NCI-H748 treated with DMSO at 0.1 percent for 48 hours (cell line): ENCODE results near the gene LIM2.

Experiments
- DNase-seq: peaks from one replicate; lab custom pipeline; 2025; lab: John Stamatoyannopoulos, UW

Gene LIM2

GRCh38 chr19:51365965-51366388 lies 21.8 kb downstream of the LIM2 start, which contains the start of gene ETFB:
ETFB (minus strand) TSS chr19:51366388; CDS start chr19:51366326, 62 bp downstream.
- DNase-seq: no peak

DNA sequence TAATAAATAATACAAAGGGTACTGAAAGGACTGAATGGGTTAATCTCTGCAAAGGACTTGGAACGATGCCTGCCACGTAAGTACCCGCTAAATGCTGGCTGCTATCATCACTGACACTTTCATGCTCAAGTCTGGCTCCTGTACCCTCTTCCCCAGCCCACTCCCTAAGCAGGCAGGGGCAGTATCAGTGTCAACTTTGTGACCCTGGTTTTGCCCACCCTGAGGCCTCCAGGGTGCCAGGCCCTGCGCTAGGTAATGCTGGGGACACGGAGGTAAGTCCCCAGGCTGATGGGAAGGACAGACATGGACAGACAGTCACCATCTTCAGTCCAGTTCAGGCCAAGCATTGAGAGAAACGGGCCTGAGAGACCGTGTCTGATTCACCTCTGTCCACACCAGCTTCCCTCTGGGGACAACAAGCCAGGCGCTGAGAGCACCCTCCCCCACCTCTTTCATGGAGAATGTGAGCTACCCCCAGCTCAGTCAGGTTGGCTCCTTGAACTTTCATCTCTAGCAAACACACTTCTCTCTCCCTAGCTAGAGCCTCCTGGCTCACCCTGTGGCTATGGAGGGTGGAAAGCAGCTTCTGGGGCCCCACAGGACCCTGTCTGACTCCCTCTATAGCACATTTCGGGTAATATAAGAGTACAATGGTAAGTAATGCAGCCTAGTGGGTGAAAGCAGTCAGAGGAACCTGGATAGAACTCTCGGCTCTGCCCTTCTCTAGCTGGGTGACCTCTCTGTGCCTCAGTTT lies 22.4 kb downstream of the LIM2 start:
- no peak for DNase-seq

- DNase-seq: no peak
Measured at GRCh38 chr19:51364200-51365106, 23.3 kb downstream of the LIM2 start.

GRCh38 chr19:51361239-51361638 lies 26.5 kb downstream of the LIM2 start:
- no peak for DNase-seq

DNA sequence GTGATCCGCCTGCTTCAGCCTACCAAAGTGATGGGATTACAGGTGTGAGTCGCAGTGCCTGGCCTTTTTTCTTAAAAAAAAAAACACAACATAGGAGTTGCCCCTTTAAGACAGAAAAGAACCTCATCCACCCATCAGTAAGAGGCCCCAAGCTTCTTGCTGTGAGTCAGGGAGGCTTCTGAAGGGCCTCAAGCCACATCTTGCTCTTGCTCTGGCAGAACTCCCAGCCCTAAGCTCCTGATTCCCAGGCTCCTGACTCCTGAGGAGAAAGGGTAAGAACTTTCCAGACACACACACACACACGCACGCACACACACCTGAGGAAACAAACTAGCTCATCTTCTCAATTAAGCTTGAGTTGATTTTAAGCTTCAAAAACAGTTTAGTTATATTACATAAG lies 28.5 kb downstream of the LIM2 start:
- DNase-seq: no peak

DNA sequence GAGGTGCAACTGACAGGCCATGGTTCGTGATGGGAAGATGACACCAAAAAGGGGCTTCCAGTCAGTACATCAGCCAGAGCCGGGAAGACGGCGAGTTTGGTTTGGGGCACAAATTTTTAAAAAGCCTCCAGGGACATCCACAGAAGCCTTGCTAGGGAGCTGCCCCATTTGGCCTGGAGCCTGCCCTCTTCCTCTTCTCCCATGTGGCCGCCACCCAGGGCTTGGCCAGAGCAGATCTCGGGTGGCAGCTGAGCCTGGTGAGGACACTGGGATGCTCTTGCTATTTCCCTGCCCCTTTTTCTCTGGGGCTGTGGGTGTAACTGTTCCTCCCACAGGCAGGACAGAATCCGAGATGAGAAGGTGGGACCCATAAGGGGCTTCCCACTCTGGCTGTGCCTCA lies 29.8 kb downstream of the LIM2 start:
- no peak for DNase-seq

DNA sequence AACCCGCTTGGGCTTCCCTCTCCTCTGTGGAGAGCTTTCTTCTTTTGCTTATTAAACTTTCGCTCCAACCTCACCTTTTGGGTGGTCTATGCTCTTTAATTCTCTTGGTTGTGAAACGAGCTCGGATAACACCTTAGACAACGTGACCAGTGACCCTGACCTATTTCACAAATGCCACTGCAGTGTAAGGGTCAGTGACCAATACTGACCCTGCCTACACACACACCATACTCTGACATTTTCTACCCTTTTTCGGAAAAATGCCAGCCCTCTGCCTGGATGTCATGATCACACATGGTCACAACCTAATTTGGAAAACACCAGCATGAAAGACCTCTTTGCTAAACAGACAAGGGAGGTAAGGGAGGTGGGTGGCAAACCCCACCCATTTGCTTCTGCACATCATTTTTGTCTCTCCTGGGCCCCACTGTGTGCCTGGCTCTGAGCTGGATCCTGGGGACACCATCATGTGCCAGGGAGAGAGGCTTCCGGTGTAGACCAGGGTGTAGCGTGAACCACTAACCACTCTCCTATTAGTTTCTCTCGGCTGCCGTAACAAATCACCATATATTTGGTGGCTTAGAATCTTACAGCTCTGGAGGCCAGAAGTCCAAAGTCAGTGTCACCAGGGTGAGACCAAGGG lies 31.5 kb downstream of the LIM2 start:
- DNase-seq: no peak

- no peak for DNase-seq
Measured at GRCh38 chr19:51354742-51355148, 33.0 kb downstream of the LIM2 start.

DNA sequence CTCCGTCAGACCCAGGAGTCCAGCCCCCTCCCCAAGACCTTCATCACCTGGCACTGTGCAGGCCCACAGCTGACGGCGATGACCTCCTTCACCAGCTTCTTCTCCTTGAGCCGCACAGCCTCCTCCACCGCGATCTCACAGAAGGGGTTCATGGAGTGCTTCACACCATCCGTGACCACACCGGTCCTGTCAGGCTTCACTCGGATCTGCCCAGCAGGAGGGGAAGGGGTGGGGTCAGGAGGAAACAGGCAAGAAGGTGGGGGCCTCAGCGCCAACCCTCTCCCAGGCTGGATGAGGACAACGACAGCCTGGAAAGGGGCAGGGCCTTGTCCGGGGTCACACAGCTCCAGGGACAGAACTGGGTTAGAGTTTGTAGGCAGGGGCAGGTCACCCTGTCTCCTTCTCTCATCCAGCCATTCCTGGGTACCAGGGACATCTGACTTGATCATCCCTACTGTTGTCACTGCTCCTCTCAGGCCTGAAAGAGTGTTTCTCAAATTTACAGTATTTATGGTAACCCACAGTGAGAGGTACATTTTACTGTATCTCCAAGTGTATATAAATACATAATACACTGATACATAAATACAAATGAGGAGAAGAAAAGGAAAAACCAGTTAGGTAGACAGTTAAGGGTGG lies 33.6 kb downstream of the LIM2 start:
- no peak for DNase-seq

DNA sequence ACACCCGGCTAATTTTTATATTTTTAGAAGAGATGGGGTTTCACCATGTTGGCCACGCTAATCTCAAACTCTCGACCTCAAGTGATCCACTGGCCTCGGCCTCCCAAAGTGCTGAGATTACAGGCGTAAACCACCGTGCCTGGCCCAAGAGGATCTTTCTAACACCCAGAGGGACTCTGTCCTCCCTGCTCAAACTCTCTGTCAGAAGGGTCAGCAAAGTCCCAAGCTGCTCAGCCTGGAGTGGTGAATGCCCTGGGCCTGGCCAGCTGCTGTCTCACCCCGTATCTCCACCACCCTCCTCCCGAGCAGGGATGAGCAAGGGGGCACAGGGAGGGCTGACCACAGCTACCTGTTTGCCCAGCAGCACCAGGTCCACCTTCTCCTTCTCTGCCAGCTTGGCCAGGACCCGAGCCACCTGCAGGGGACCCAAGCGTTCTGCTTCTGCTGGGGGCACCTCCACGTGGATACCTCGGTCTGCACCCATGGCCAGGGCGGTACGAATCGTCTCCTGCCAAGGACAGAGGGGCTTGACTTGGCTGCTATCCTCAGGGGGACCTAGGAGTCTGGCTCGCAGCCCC lies 34.9 kb downstream of the LIM2 start:
- DNase-seq: no peak

DNA sequence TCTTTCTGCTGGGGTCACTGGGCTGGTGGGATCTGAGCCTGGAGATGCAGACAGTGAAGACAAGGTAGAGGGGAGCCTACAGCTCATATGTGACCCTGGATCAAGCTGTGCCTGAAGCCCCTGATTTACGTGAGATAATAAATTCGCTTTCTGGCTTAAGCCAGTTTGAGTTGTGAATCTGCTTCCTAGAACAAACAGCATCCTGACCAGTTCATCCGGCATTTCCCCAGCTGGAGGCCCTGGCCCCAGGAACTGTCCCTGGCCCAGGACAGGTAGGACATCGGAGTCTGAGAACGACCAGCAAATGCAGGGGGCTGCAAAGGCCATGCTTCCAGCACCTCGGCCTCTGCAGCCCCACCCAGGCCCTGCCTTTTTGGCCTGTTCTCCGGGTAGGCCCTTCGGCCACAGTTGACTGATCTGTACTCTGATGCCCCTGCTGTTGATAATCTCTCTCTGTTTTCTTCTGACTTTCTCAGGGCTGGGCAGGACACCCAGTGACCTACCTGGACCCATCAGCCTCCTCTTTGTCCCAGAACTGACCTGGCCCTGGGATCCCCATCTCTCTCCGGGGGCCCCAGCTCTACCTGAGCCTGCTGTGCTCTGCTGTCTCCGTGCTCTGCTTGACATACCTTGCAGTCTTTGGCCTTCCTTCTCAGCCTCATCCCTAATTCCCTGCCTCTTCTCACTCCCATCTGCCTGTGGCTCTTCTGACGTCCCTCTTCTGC lies 36.3 kb downstream of the LIM2 start:
- DNase-seq: no peak

- DNase-seq: no peak
Measured at GRCh38 chr19:51347209-51347928, 40.4 kb downstream of the LIM2 start.

- no peak for DNase-seq
Measured at GRCh38 chr19:51346742-51347141, 41.0 kb downstream of the LIM2 start.

DNA sequence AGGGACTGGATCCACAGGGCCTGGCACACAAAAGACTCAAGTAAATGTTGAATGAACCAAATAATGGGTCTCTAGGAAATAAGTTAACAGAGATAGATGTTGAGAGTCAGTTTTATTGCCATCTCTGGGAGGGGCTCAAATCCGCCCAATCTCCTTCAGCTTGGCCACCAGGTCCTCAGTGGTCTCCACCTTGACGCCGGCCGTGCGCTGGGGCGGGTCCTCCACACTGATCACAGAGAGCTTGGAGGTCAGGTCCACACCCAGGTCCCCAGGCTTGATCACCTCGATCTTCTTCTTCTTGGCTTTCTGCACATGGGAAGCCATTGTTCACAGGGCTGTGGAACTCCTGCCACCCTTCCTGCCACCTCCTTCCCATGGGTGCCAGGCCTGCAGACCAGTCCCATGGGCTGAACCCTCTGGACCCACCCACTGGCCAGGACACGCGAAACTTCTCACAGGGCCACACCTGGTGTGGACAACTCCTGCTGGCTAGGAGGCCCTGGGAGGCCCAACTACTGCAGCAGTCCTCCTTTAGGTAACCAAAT lies 42.6 kb downstream of the LIM2 start:
- DNase-seq: no peak

GRCh38 chr19:51342631-51343569 lies 44.9 kb downstream of the LIM2 start:
- DNase-seq: no peak

DNA sequence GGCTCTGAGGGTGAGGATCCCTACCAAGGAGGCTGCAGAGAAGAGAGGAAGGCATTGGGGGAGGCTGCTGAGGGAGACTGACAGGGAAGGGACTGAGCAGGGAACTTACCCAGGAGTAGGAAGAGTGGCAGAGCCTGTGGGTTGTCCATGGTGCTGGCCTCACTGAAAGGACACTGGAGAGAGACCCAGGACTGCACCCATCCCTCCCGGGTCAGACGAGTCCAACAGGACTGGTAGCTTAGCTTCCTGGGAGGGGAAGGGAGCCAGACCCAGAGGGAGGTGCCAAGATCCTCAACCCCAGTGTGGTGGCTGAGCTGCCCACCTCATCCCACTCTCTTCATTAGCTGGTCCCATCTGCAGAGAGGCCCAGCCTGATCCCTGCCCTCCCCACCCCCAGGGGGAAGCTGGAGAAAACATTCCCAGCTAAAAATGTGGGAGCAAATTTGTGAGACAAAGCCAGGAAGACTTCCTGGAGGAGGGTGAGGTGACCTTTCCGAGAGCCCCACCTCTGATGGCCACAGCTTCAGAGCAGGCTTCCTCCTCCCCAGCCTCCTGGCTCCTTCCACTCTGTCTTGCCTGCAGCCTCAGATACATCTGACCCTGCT lies 45.7 kb downstream of the LIM2 start, which contains the start of gene VSIG10L:
Gene VSIG10L (minus strand): TSS at position 164 of the 605 bp plus-strand sequence. CDS start 15 bp downstream, at position 149.
- DNase-seq: no peak

DNA sequence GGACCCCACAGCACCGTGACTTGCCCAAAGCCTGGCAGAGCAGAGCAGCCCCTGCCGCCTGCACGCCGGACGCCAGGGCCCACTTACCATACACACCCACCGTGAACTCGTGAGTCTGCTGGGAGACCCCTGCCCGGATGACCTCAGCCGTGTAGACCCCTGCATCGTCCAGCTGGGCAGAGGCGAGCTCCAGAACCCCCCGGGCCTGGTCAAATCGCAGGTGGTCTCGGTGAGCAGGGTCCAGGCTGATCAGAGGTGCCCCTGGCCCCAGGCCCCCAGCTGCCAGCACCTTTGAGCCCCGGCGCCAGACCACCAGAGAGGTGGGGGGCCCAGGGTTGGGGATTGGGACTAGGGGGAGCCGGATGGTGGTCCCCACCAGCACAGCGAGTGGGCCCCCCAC lies 46.7 kb downstream of the LIM2 start:
- DNase-seq: no peak
